AG08396 (cell line): ENCODE data around the gene CHIC1.
"Not testable (repeated sequence)": the region's sequence is repeated elsewhere in the genome, so short reads cannot be mapped to it uniquely, and the experiment has no call there.

Source experiments
- DNase-seq: peaks from one replicate; pipeline ENCODE4 v3.0.0; 2012; ENCODE audit warnings: low spot score, mixed read lengths

Gene CHIC1

GRCh38 chrX:73562984-73563737 lies at the start of gene CHIC1:
TSS of gene CHIC1 (plus strand) at chrX:73563197. CDS start at chrX:73563285, 88 bp downstream.
- DNase-seq = peak; percentile 58

GRCh38 chrX:73522823-73523222 lies 40.2 kb upstream of the CHIC1 start:
- not testable (repeated sequence) for DNase-seq

GRCh38 chrX:73524906-73525305 lies 38.1 kb upstream of the CHIC1 start:
- no peak for DNase-seq

GRCh38 chrX:73525928-73526690 lies 36.9 kb upstream of the CHIC1 start:
- DNase-seq = no peak

GRCh38 chrX:73531655-73532054 lies 31.3 kb upstream of the CHIC1 start:
- DNase-seq = not testable (repeated sequence)

GRCh38 chrX:73556159-73556558 lies 6.8 kb upstream of the CHIC1 start:
- no peak for DNase-seq

- peak; percentile 4 for DNase-seq
Measured at GRCh38 chrX:73561801-73562200, 1.2 kb upstream of the CHIC1 start.

- DNase-seq = no peak
Measured at GRCh38 chrX:73562458-73562857, 539 bp upstream of the CHIC1 start.

GRCh38 chrX:73563738-73564068 lies 706 bp downstream of the CHIC1 start:
- DNase-seq = peak; percentile 4

GRCh38 chrX:73577361-73577760 lies 14.4 kb downstream of the CHIC1 start:
- peak; percentile 17 for DNase-seq

GRCh38 chrX:73581002-73581628 lies 18.1 kb downstream of the CHIC1 start:
- no peak for DNase-seq

GRCh38 chrX:73597758-73598157 lies 34.8 kb downstream of the CHIC1 start:
- DNase-seq = not testable (repeated sequence)

GRCh38 chrX:73615022-73615421 lies 52.0 kb downstream of the CHIC1 start:
- no peak for DNase-seq

GRCh38 chrX:73641669-73642068 lies 78.7 kb downstream of the CHIC1 start:
- DNase-seq = not testable (repeated sequence)

GRCh38 chrX:73647212-73647611 lies 84.2 kb downstream of the CHIC1 start:
- no peak for DNase-seq

- DNase-seq = no peak
Measured at GRCh38 chrX:73647632-73648322, 84.8 kb downstream of the CHIC1 start.

GRCh38 chrX:73661322-73661721 lies 98.3 kb downstream of the CHIC1 start:
- DNase-seq = not testable (repeated sequence)

- no peak for DNase-seq
Measured at GRCh38 chrX:73668779-73669178, 105.8 kb downstream of the CHIC1 start.

- DNase-seq = no peak
Measured at GRCh38 chrX:73681408-73681807, 118.4 kb downstream of the CHIC1 start.

GRCh38 chrX:73683236-73683859 lies 120.4 kb downstream of the CHIC1 start:
- DNase-seq = no peak

GRCh38 chrX:73707014-73707413 lies 144.0 kb downstream of the CHIC1 start:
- not testable (repeated sequence) for DNase-seq

- DNase-seq = no peak
Measured at GRCh38 chrX:73728602-73729001, 165.6 kb downstream of the CHIC1 start.
